ENCODE data around the gene STAC3. TPM values are rescaled to one million over a fixed set of nuclear protein-coding genes. Genes with fewer than 3 reads are reported as not detected.
A peak's percentile ranks its signal among the peaks of the same experiment; 100 is the strongest.

The STAC3 gene
- total and polyA plus RNA-seq, 12 donors, result 0.30 to 10.5 (median 2.5) TPM

DNA sequence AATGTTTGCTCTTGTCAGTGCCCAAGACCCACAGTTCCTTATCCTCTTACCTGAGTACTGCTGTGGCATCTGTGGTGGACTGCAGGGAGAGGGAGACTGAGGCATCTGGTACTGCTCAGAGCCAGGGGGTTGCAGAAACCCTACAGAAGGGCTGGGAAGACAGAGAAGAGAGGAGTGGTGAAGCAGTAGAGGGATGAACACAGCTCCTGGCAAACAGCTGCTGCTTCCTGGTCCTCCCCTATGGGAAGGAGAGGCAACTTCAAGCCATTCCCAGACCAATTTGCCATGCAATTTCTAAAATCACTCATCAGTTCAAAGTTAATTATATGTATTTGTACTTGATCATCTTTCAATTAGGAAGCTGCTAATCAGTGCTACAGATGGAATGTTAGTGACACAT is 15.7 kb upstream of the STAC3 start:
- Histone ChIP-seq H3K27ac (no peak overlapping the region), H3K9me3 (replicated peaks in 1 of 3) (no peaks in the 10 kb centered on the region), H3K4me1 (replicated peaks in 1 of 2) (peaks cover 0 to 3% of the 10 kb centered on the region in 2 donors), H3K27me3 (no peaks in the 10 kb centered on the region), H3K4me3 (no peak overlapping the region), H3K36me3 (replicated peaks in 1 of 2) (peaks cover 0 to 53% of the 10 kb centered on the region in 2 donors)
- TF ChIP-seq POLR2A (IDR thresholded peaks at IDR 0.05) (no peak), CTCF (IDR thresholded peaks at IDR 0.05) (no peak)
- intact Hi-C loops (cut with DNase I), result no loop called here
- DNase-seq, result no peak

GRCh38 chr12:57263096-57263495 is 12.1 kb upstream of the STAC3 start:
- WGBS, 4 donors, result 75 to 90% (median 89%) methylated on average over 2 of the region's 2 CpGs
- H3K4me1 ChIP-seq (replicated peaks in 1 of 2), result peaks cover 11 to 16% of the 10 kb centered on the region in 2 donors
- DNase-seq, result no peak
- H3K9me3 ChIP-seq (replicated peaks in 1 of 3), result no peaks in the 10 kb centered on the region
- TF ChIP-seq CTCF (IDR thresholded peaks at IDR 0.05), result no peak
- TF ChIP-seq POLR2A (IDR thresholded peaks at IDR 0.05), result no peak
- H3K4me3 ChIP-seq, result no peak overlapping the region
- H3K27ac ChIP-seq, result no peak overlapping the region
- H3K36me3 ChIP-seq (replicated peaks in 1 of 2), result peaks cover 0 to 54% of the 10 kb centered on the region in 2 donors
- intact Hi-C loops (cut with DNase I), result loop anchor here in 1 of 2 donors (5.0 kb wide), 1 partner anchor 189 kb away; no protein-coding TSS in a partner anchor
- no peaks in the 10 kb centered on the region for H3K27me3 ChIP-seq

GRCh38 chr12:57262126-57262822 is 11.3 kb upstream of the STAC3 start:
- no peak overlapping the region for H3K27ac ChIP-seq
- H3K36me3 ChIP-seq (replicated peaks in 1 of 2), result peaks cover 0 to 56% of the 10 kb centered on the region in 2 donors
- no peak for DNase-seq
- no peaks in the 10 kb centered on the region for H3K9me3 ChIP-seq (replicated peaks in 1 of 3)
- no peak overlapping the region for H3K4me3 ChIP-seq
- no peaks in the 10 kb centered on the region for H3K27me3 ChIP-seq
- TF ChIP-seq CTCF (IDR thresholded peaks at IDR 0.05) (no peak), POLR2A (IDR thresholded peaks at IDR 0.05) (no peak)
- 85 to 94% (median 90%) methylated on average over 3 of the region's 3 CpGs for WGBS, 4 donors
- intact Hi-C loops (cut with DNase I), result loop anchor here in 1 of 2 donors (5.0 kb wide), 1 partner anchor 190 kb away; no protein-coding TSS in a partner anchor
- peaks cover 11 to 16% of the 10 kb centered on the region in 2 donors for H3K4me1 ChIP-seq (replicated peaks in 1 of 2)

GRCh38 chr12:57261428-57261865 is 10.5 kb upstream of the STAC3 start:
- no peaks in the 10 kb centered on the region for H3K27me3 ChIP-seq
- no peak overlapping the region for H3K27ac ChIP-seq
- TF ChIP-seq CTCF (IDR thresholded peaks at IDR 0.05) (no peak), POLR2A (IDR thresholded peaks at IDR 0.05) (no peak)
- intact Hi-C loops (cut with DNase I), result loop anchor here in 1 of 2 donors (5.0 kb wide), 1 partner anchor 191 kb away; no protein-coding TSS in a partner anchor
- peaks cover 0 to 56% of the 10 kb centered on the region in 2 donors for H3K36me3 ChIP-seq (replicated peaks in 1 of 2)
- no peaks in the 10 kb centered on the region for H3K9me3 ChIP-seq (replicated peaks in 1 of 3)
- peaks cover 11 to 16% of the 10 kb centered on the region in 2 donors for H3K4me1 ChIP-seq (replicated peaks in 1 of 2)
- H3K4me3 ChIP-seq, result no peak overlapping the region
- WGBS, 4 donors, result 72 to 94% (median 76%) methylated on average over 2 of the region's 2 CpGs
- DNase-seq, result peak in 1 of 7 donors; percentile 68

Data from adrenal gland (tissue), 12 donors.